Neural crest cell (in vitro differentiated cells): ENCODE measurements around the gene RPL35. TPM values are rescaled to one million over a fixed set of nuclear protein-coding genes. Genes with fewer than 3 reads are reported as not detected.
"Not testable (repeated sequence)": the region's sequence is repeated elsewhere in the genome, so short reads cannot be mapped to it uniquely, and the experiment has no call there.

ENCODE experiments used
- DNase-seq: peaks from one replicate; pipeline ENCODE4 v3.0.0; 2021; ENCODE audit warnings: low read depth, mixed read lengths, low spot score
- H3K27ac Mint-ChIP-seq: one replicate; pipeline ENCODE4 v1.8.0; 2021; ENCODE audit warnings: mild to moderate bottlenecking, mixed read lengths; ENCODE audit not compliant: unreplicated experiment
- H3K27me3 Mint-ChIP-seq: 2 replicates; pipeline ENCODE4 v1.8.0; 2021; ENCODE audit warnings: low read depth, mild to moderate bottlenecking, mixed read lengths
- H3K36me3 Mint-ChIP-seq: 2 replicates; pipeline ENCODE4 v1.8.0; 2021; ENCODE audit warnings: low read depth, mild to moderate bottlenecking, mixed read lengths
- H3K4me1 Mint-ChIP-seq: 2 replicates; pipeline ENCODE4 v1.8.0; 2021; ENCODE audit warnings: mixed read lengths
- H3K4me3 Mint-ChIP-seq: one replicate; pipeline ENCODE4 v1.8.0; 2021; ENCODE audit warnings: mild to moderate bottlenecking, mixed read lengths
- H3K9me3 Mint-ChIP-seq: 2 replicates; pipeline ENCODE4 v1.8.0; 2021; ENCODE audit warnings: mixed read lengths
- CTCF ChIP-seq: fragments of 200-600 bp; sonication (generic); conservative IDR thresholded peaks from 2 replicates; pipeline ENCODE4 v1.5.0; 2021; ENCODE audit warnings: antibody characterized with exemption, mild to moderate bottlenecking
- total RNA-seq: library from RNA; stranded (reverse); gene quantifications from 2 replicates; pipeline ENCODE4 v1.2.1, GENCODE V29; 2021

Gene RPL35
- total RNA-seq, 1 donor from 2014 or later: 1,588 TPM

GRCh38 chr9:124852121-124852828 is 9.5 kb downstream of the RPL35 start:
- Mint-ChIP-seq H3K27me3 (peaks cover 5% of the 10 kb centered on the region), H3K4me1 (peaks cover 17% of the 10 kb centered on the region), H3K9me3 (no peaks in the 10 kb centered on the region), H3K27ac (peak overlapping the region; percentile 53), H3K36me3 (peaks cover under 1% of the 10 kb centered on the region), H3K4me3 (peak overlapping the region; percentile 84)
- no peak for DNase-seq
- no peak for TF ChIP-seq CTCF

- Mint-ChIP-seq H3K4me1 (peaks cover 12% of the 10 kb centered on the region), H3K4me3 (peak overlapping the region; percentile 33), H3K36me3 (no peaks in the 10 kb centered on the region), H3K27ac (no peak overlapping the region), H3K27me3 (peaks cover under 1% of the 10 kb centered on the region), H3K9me3 (no peaks in the 10 kb centered on the region)
- TF ChIP-seq CTCF: no peak
- DNase-seq: no peak
These were observed 12.0 kb downstream of the RPL35 start for GRCh38 chr9:124849801-124850200.

GRCh38 chr9:124846969-124847368 is 14.8 kb downstream of the RPL35 start:
- Mint-ChIP-seq H3K27ac (no peak overlapping the region), H3K9me3 (no peaks in the 10 kb centered on the region), H3K27me3 (no peaks in the 10 kb centered on the region), H3K36me3 (no peaks in the 10 kb centered on the region), H3K4me3 (no peak overlapping the region), H3K4me1 (peaks cover 6% of the 10 kb centered on the region)
- DNase-seq: no peak
- TF ChIP-seq CTCF: no peak

GRCh38 chr9:124846467-124846866 is 15.3 kb downstream of the RPL35 start:
- H3K27me3 Mint-ChIP-seq, H3K4me1 Mint-ChIP-seq, H3K9me3 Mint-ChIP-seq, H3K4me3 Mint-ChIP-seq, DNase-seq, H3K36me3 Mint-ChIP-seq, H3K27ac Mint-ChIP-seq: not testable (repeated sequence)

- Mint-ChIP-seq H3K27ac (no peak overlapping the region), H3K4me3 (no peak overlapping the region), H3K27me3 (no peaks in the 10 kb centered on the region), H3K4me1 (no peaks in the 10 kb centered on the region), H3K36me3 (no peaks in the 10 kb centered on the region), H3K9me3 (no peaks in the 10 kb centered on the region)
- no peak for TF ChIP-seq CTCF
- no peak for DNase-seq
These were observed 17.5 kb downstream of the RPL35 start for GRCh38 chr9:124844291-124844690.

GRCh38 chr9:124843456-124844034 is 18.2 kb downstream of the RPL35 start:
- no peaks in the 10 kb centered on the region for H3K36me3 Mint-ChIP-seq
- H3K27ac Mint-ChIP-seq: no peak overlapping the region
- no peak for TF ChIP-seq CTCF
- H3K9me3 Mint-ChIP-seq: no peaks in the 10 kb centered on the region
- no peak overlapping the region for H3K4me3 Mint-ChIP-seq
- no peak for DNase-seq
- H3K4me1 Mint-ChIP-seq: no peaks in the 10 kb centered on the region
- no peaks in the 10 kb centered on the region for H3K27me3 Mint-ChIP-seq
